MM.1S (cell line): ENCODE data around the gene CCR6.
"Not testable (repeated sequence)": the region's sequence is repeated elsewhere in the genome, so short reads cannot be mapped to it uniquely, and the experiment has no call there.

Experiments used
- CTCF ChIP-seq: fragments of 300-600 bp; sonication (generic); IDR thresholded peaks from 2 replicates; pipeline ENCODE4 v1.5.1; 2016; ENCODE audit warnings: antibody characterized with exemption, low read length, mixed read lengths
- EZH2 ChIP-seq: fragments of 300-600 bp; sonication (generic); optimal IDR thresholded peaks from 2 replicates; pipeline ENCODE3; 2017; ENCODE audit warnings: low read depth, mild to moderate bottlenecking, antibody characterized with exemption, low read length, mixed read lengths

- not testable (repeated sequence) for TF ChIP-seq CTCF, EZH2
Measured at GRCh38 chr6:167180086-167180485, 57.2 kb downstream of the CCR6 start.
